ENCODE measurements around the gene THOC7.

DNA sequence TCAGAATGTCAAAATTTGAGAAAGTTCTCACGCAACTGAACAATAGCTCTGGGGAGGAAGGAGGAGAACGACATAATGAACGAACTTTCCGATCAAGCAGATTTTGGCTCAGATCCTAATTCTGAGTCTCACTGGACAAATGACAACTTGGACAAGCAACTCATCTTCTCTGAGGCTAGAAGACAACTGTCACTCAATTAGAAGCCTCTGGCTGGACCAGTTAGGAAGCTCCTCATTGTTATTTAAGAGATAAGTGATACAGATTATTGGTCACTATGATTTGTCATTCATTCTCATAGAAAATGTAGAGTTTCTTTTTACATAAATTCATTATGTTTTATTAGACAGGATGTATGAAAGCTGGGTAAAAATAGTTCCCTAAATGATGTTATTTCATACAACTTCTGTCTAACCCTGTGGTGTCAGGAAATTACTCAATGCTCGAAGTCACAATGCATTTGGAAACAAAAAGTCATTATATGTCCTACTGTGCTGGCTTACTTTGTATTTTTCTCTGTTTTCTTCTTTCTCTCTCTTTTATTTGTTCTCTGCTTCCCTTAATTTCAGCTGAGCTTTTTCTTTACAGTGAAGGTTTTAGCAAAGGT lies 55.5 kb downstream of the THOC7 start:
- TF ChIP-seq POLR2A (IDR thresholded peaks at IDR 0.05; ENCODE audit: low read depth, low read length) (no peak), TAF1 (IDR thresholded peaks at IDR 0.05; ENCODE audit: borderline replicate concordance, low read depth, low read length) (no peak)

Measured in GM12892 (cell line).